Amniotic stem cell (primary cell): ENCODE results near the gene FGF12.

Experiments used
- DNase-seq: peaks from one replicate; lab custom pipeline; 2025; lab: John Stamatoyannopoulos, UW

FGF12 gene

GRCh38 chr3:192187485-192188051 is 539.8 kb downstream of the FGF12 start:
- DNase-seq: no peak

- no peak for DNase-seq
These were observed 540.8 kb downstream of the FGF12 start for GRCh38 chr3:192186498-192186897.

GRCh38 chr3:192186045-192186444 is 541.3 kb downstream of the FGF12 start:
- no peak for DNase-seq

- DNase-seq: no peak
These were observed 544.2 kb downstream of the FGF12 start for GRCh38 chr3:192183109-192183508.

GRCh38 chr3:192181151-192181550 is 546.2 kb downstream of the FGF12 start:
- DNase-seq: no peak

GRCh38 chr3:192177383-192177782 is 550.0 kb downstream of the FGF12 start:
- DNase-seq: no peak

- DNase-seq: no peak
These were observed 553.1 kb downstream of the FGF12 start for GRCh38 chr3:192174283-192174682.

GRCh38 chr3:192171213-192171612 is 556.1 kb downstream of the FGF12 start:
- DNase-seq: no peak

GRCh38 chr3:192170659-192171058 is 556.7 kb downstream of the FGF12 start:
- no peak for DNase-seq

GRCh38 chr3:192170031-192170430 is 557.3 kb downstream of the FGF12 start:
- no peak for DNase-seq

GRCh38 chr3:192169332-192169915 is 557.9 kb downstream of the FGF12 start:
- DNase-seq: no peak

GRCh38 chr3:192168202-192168601 is 559.1 kb downstream of the FGF12 start:
- DNase-seq: no peak

- no peak for DNase-seq
These were observed 561.8 kb downstream of the FGF12 start for GRCh38 chr3:192165552-192165951.

- no peak for DNase-seq
These were observed 565.7 kb downstream of the FGF12 start for GRCh38 chr3:192161661-192162060.

- DNase-seq: no peak
These were observed 571.0 kb downstream of the FGF12 start for GRCh38 chr3:192156382-192156781.

- no peak for DNase-seq
These were observed 572.1 kb downstream of the FGF12 start for GRCh38 chr3:192155194-192155593.

- DNase-seq: no peak
These were observed 594.1 kb downstream of the FGF12 start for GRCh38 chr3:192133271-192133670.

- no peak for DNase-seq
These were observed 596.7 kb downstream of the FGF12 start for GRCh38 chr3:192130534-192131132.

GRCh38 chr3:192129586-192129985 is 597.8 kb downstream of the FGF12 start:
- DNase-seq: no peak

GRCh38 chr3:192128922-192129321 is 598.4 kb downstream of the FGF12 start:
- DNase-seq: no peak

- no peak for DNase-seq
These were observed 599.3 kb downstream of the FGF12 start for GRCh38 chr3:192128060-192128459.

GRCh38 chr3:192122832-192123594 is 604.3 kb downstream of the FGF12 start:
- DNase-seq: no peak

GRCh38 chr3:192121923-192122322 is 605.4 kb downstream of the FGF12 start:
- no peak for DNase-seq
